HG02840 (cell line): Measurements from ENCODE around the gene SLFN14.

ENCODE experiments used
- ATAC-seq: cut with Tn5 transposase; IDR thresholded peaks from one replicate; pipeline ENCODE4 v1.9.1; 2021; ENCODE audit warnings: mild to moderate bottlenecking, moderate library complexity, moderate number of reproducible peaks; ENCODE audit not compliant: unreplicated experiment, low FRiP score

SLFN14 gene

DNA sequence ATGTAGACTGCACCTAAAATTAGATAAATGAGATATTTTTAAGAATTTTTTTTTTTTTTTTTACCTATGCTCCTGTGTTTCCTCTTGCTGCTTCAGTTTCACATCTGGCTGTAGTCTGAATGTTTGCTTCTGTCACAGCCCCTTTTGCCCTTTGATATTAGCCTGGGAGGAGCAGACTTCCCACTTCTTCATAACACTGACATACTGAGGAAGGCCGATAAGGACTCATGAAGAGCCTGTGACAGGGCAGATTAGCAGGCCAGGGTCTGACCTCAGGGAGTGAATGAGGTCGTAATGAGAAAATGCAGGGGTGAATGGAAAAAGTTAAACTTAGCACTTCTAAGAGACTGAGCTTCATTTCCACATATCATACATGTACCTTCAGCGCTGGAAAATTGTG lies at the start of gene SLFN14:
SLFN14 (minus strand) TSS at position 117 of the 400 bp plus-strand sequence. CDS start 2,757 bp downstream, outside the sequence.
- no peak for ATAC-seq

DNA sequence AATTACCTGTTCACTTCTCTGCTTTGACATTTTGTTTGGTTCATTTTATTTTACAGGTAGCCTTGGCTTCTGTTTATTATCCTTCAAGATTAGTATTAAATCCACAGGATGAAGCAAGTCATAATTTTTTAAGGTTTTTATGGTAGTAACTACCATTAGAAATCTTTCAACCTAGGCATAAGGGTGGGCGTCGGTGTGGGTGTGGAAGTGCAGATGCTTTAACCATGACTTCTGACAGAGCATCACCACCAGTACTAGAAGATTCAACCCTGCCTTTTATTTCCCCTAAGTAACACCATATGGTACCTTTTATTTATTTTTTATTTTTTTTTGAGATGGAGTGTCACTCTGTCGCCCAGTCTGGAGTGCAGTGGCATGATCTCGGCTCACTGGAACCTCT lies 49.2 kb upstream of the SLFN14 start:
- ATAC-seq: no peak

GRCh38 chr17:35607239-35607847 lies 46.7 kb upstream of the SLFN14 start:
- no peak for ATAC-seq

GRCh38 chr17:35605678-35606077 lies 45.1 kb upstream of the SLFN14 start:
- no peak for ATAC-seq

GRCh38 chr17:35603674-35604073 lies 43.1 kb upstream of the SLFN14 start:
- no peak for ATAC-seq

GRCh38 chr17:35597604-35598003 lies 37.0 kb upstream of the SLFN14 start:
- ATAC-seq: no peak

- ATAC-seq: no peak
Observed at GRCh38 chr17:35596530-35597233, 36.1 kb upstream of the SLFN14 start.

DNA sequence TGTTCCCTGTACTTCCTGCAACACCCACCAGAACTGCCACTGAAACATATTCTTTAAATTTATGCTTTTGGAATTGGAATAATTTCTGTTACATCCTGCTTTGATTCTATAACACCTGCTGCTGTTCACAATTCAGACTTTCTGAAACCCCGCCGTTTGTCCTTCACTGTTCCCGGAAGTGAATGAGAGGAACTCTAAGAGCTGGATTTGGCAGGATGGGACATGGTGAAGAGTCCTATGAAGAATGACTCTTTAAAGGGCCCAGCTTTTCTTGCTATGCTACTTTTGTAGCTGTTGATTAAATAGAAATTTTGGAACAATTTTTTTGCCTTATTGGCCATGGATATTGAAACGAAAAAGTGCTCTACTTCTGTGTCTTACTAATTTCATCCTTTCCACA lies 35.5 kb upstream of the SLFN14 start:
- ATAC-seq: no peak

- no peak for ATAC-seq
Observed at GRCh38 chr17:35588196-35588920, 27.7 kb upstream of the SLFN14 start.

DNA sequence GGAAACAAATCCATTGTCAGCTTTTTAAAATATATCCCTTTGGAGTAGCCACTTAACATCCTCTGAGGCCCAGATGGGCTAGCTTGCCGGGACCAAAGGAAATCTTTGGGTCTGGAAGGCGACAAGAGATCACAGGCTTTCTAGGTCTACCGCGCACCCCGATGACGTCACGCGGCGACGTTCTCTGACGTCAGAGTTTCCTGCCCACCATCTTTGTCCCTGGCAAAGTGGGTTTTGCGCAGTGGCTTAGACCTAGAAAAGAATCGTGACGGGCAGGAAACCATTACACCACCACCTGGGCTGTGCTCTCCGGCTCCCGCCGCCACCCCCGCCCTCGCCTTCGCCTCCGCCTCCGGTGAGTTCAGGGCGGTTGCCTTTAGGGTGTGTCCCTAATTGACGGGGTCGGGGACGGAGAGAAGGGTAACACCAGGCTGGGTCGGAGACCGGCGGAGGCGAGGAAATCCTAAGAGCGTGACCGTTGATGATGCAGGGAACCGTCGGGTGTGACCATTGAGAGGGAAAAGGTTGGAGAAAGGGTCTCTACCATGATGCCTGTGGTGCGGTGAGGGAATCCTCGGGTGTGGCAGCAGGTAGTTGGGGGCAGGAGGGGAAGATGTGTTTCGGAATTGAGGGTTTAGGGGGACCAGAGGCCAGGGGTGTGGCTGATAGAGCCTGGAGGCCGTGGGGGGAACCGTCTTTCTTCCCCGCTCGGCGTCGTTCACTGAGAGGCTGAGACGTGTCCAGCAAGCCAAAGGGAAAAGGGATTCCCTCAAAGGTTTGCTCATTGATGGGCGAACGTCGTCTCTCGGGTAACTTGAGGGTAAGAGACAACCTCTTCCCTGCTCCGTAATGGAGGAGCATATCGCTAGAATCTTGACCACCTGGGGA lies 26.7 kb upstream of the SLFN14 start, which contains the start of gene AP2B1:
AP2B1 (plus strand) TSS at position 249 of the 888 bp plus-strand sequence. CDS start 6,709 bp downstream, outside the sequence.
- peak; percentile 81 for ATAC-seq

DNA sequence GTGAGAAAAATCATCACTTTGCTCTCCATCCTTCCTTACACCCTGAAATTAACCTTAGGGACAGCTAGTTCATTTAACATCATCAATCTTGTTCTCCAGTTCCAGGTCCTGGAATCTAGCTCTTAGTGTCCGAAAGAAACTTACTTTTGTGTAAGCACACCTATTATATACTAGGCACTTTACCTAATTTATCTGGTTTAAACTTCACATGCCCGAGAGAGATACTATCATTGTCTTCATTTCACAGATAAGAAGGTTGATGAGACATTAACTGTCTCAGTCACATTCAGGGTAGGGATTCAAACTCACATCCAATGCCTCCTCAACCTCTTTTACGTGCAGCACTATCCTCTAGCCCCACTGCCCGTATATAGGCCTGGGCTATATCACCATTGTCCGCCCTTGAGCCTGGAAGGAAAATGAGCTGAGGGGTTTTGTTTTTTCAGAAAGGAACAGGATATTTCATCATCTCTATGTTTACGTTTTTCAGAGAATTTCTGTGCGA lies 26.0 kb upstream of the SLFN14 start:
- peak; percentile 22 for ATAC-seq

DNA sequence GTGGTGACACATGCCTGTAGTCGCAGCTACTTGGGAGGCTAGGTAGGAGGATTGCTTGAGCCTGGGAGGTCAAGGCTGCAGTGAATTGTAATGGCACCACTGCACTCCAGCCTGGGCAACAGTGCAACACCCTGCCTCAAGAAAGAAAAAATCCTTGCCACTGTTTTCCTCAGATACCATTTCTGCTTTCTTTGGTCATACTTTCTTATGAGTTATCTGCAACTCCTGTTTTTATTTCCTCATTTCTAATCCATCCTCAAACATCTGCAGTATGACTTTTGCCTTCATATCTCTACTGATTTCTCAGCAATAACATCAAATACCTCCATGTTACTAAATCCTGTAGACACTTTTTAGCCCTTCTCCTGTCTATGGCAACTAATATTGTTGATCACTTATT lies 23.4 kb upstream of the SLFN14 start:
- ATAC-seq: no peak

DNA sequence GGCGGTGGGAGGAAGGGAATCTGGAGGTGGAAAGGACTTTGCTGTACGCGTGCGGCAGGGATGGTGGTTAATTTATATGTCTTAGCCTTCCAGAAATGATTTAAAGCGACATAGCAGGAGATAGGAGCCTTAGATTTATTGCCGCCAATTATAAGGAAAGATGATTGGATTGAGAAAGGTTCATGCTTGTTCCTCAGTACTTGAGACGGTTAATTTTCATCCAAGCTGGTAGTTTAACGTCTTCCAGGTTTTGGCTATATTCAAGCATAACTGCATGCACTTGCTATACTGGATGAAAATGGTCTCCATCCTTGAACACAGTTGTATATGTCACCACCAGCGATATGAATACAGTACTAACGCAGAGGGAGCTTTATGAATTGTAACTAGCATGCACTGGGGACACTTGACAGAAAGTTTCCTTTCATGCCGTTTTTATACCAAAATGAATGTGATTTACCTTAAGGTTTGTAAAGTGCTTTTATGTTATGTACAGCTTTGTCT lies 18.4 kb upstream of the SLFN14 start:
- ATAC-seq: no peak

GRCh38 chr17:35578197-35578928 lies 17.7 kb upstream of the SLFN14 start, which contains the start of gene PEX12:
TSS of gene PEX12 (minus strand) at chr17:35578571. CDS start at chr17:35578021, 550 bp downstream.
- ATAC-seq: peak; percentile 76

- ATAC-seq: no peak
Observed at GRCh38 chr17:35577830-35578196, 17.2 kb upstream of the SLFN14 start.

- ATAC-seq: no peak
Observed at GRCh38 chr17:35575759-35576158, 15.1 kb upstream of the SLFN14 start.

- ATAC-seq: no peak
Observed at GRCh38 chr17:35569405-35569804, 8.8 kb upstream of the SLFN14 start.

GRCh38 chr17:35568561-35568960 lies 7.9 kb upstream of the SLFN14 start:
- no peak for ATAC-seq

GRCh38 chr17:35566968-35567367 lies 6.3 kb upstream of the SLFN14 start:
- no peak for ATAC-seq
